Esophagus squamous epithelium (tissue), 5 donors: Measurements from ENCODE around the gene HP1BP3. TPM values are rescaled to one million over a fixed set of nuclear protein-coding genes. Genes with fewer than 3 reads are reported as not detected.
A peak's percentile ranks its signal among the peaks of the same experiment; 100 is the strongest.

Source experiments
- DNase-seq: peaks from one replicate; lab custom pipeline; 2025; lab: John Stamatoyannopoulos, UW
- H3K27ac ChIP-seq, 4 donors: fragments of 200-600 bp; sonication (generic); one replicate each; pipeline ENCODE4 v1.5.1; 2016 to 2019; ENCODE audit warnings: mild to moderate bottlenecking in 1 of 4
- H3K27me3 ChIP-seq, 4 donors: fragments of 200-600 bp; sonication (generic); 1 replicate in 3 of 4; 2 replicates in 1 of 4; pipeline versions ENCODE4 v1.5.1 to v1.6.0; 2017 to 2021; ENCODE audit warnings: antibody characterized with exemption in 1 of 4
- H3K36me3 ChIP-seq, 3 donors: fragments of 200-600 bp; sonication (generic); one replicate each; pipeline ENCODE4 v1.5.1; 2016 to 2019
- H3K4me1 ChIP-seq, 3 donors: fragments of 200-600 bp; sonication (generic); one replicate each; pipeline ENCODE4 v1.5.1; 2017 to 2019
- H3K4me3 ChIP-seq, 4 donors: fragments of 200-600 bp; sonication (generic); 1 replicate in 3 of 4; 2 replicates in 1 of 4; pipeline ENCODE4 v1.5.1; 2016 to 2019; ENCODE audit warnings: mild to moderate bottlenecking in 2 of 4, moderate library complexity in 1 of 4
- H3K9me3 ChIP-seq, 3 donors: fragments of 200-600 bp; sonication (generic); one replicate each; pipeline ENCODE4 v1.5.1; 2016 to 2019
- POLR2A ChIP-seq, 4 donors: fragments of 450-650 bp; IDR thresholded peaks; one replicate each; pipeline ENCODE4 v1.6.1; 2017; ENCODE audit warnings: antibody characterized with exemption in 4 of 4, mild to moderate bottlenecking in 4 of 4, moderate library complexity in 3 of 4
- WGBS, 2 donors: methylation state at CpG; one replicate each; pipeline ENCODE4 v1.1.5; 2018; 5-methylcytosine and 5-hydroxymethylcytosine counted together
- intact Hi-C: fragments of 100-400 bp; cut with DNase I; formaldehyde crosslinking; loops from one replicate; pipeline ENCODE4 v1.15.0; 2022
- total RNA-seq, 4 donors: library from RNA; depleted of rRNA; stranded (reverse); fragments of >200 nt; gene quantifications; one replicate each; pipeline ENCODE4 v1.1.0, GENCODE V29; 2016
- TF ChIP-seq, protein P1 (sequence below), 6 experiments: fragments of 450-650 bp in 4 of 6; fragments of 200-600 bp in 2 of 6; sonication (generic) in 2 of 6; IDR thresholded peaks; one replicate each; pipeline ENCODE4 v1.5.1; 2016 to 2019; ENCODE audit warnings: antibody characterized with exemption in 6 of 6, mild to moderate bottlenecking in 4 of 6, moderate library complexity in 4 of 6
- donor health status: DM: yes; HTN: yes; CAD: no.

The HP1BP3 gene
- total RNA-seq, 4 donors from 2014 or later, result 81.4 to 225 (median 140) TPM

DNA sequence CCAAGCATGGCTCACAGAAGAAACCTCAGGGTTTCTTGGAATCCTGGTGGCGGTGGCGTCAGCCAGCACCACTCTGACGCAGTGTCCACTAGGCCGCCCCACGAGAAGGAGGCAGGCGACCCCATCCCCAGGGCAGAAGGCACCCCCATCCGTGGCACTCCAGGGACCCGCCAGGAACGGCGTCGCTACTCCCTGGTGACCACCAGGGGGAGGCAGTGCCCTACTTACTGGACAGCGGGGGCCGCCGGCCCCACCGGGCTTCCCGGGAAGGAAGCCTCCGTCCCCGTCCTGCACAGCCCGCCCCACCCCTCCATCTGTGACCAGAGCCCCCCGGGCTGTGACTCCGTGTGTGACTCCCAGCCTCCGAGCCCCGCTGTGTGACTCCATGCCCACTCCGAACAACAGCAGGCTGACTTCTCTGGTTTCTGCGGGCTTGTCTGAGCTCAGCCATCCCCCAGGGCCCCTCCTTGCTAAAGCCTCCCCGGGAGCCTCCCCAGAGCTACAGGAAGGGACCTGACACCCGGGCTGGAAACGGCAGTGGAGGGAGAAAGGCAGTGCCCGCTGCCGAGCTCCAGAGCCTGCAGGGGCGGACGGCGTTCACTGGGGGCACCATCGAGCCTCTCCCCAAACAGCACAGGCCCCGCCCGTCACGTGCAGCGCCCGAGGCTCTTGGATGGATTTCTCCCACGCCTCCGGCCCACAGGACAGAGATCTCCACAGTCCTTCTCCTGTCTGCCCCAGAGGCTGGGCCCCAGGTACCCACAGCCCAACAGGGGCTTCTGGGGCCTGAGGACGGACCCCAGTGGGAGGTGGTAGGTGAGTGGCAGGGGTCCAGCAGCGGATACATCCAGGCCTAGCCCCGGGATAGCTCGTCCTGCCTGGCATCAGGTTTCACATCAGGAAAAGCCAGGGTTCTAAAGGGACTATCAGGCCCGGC lies 90.4 kb downstream of the HP1BP3 start:
- no peaks in the 10 kb centered on the region for H3K27me3 ChIP-seq
- intact Hi-C loops, result loop anchor here (5.0 kb wide), 1 partner anchor 496 kb away; no protein-coding TSS in a partner anchor
- H3K27ac ChIP-seq, result peak overlapping the region; percentile 67 to 90 (median 82)
- 0 to 11% methylated on average over 4 to 15 of the region's 46 CpGs for WGBS, 2 donors
- peak; percentile 33 for DNase-seq
- no peaks in the 10 kb centered on the region for H3K9me3 ChIP-seq
- no peaks in the 10 kb centered on the region for H3K36me3 ChIP-seq
- H3K4me3 ChIP-seq, result peak overlapping the region; percentile 44 to 82 (median 60)
- TF ChIP-seq, protein P1, sequence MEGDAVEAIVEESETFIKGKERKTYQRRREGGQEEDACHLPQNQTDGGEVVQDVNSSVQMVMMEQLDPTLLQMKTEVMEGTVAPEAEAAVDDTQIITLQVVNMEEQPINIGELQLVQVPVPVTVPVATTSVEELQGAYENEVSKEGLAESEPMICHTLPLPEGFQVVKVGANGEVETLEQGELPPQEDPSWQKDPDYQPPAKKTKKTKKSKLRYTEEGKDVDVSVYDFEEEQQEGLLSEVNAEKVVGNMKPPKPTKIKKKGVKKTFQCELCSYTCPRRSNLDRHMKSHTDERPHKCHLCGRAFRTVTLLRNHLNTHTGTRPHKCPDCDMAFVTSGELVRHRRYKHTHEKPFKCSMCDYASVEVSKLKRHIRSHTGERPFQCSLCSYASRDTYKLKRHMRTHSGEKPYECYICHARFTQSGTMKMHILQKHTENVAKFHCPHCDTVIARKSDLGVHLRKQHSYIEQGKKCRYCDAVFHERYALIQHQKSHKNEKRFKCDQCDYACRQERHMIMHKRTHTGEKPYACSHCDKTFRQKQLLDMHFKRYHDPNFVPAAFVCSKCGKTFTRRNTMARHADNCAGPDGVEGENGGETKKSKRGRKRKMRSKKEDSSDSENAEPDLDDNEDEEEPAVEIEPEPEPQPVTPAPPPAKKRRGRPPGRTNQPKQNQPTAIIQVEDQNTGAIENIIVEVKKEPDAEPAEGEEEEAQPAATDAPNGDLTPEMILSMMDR (IDR thresholded peaks at IDR 0.05), result peak; percentile 79 to 90 (median 86)
- TF ChIP-seq POLR2A (IDR thresholded peaks at IDR 0.05), result no peak
- H3K4me1 ChIP-seq, result peaks cover 4 to 18% (median 12%) of the 10 kb centered on the region in 3 donors

DNA sequence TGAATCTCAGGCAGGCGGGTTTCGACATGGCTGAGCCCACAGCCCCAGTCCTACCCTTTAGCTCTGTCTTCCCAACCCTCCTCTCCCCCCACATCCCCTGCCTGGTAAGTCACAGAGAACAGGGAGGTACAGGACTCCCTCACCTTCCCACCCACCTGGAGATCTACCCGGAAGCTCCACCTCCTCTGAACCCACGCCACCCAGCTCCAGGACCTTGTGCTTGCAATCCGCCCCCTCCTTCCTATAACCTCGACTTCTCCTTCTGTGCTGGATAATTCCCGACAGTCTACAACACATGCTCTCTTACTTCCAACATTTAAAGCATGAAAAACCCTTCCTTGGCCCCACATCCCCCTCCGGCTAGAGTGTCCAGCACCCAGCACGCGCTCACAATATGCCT lies 91.6 kb downstream of the HP1BP3 start:
- TF ChIP-seq, protein P1 (IDR thresholded peaks at IDR 0.05), result no peak
- TF ChIP-seq POLR2A (IDR thresholded peaks at IDR 0.05), result no peak
- Histone ChIP-seq H3K9me3 (no peaks in the 10 kb centered on the region), H3K4me3 (no peak overlapping the region), H3K4me1 (peaks cover 4 to 18% (median 12%) of the 10 kb centered on the region in 3 donors), H3K27ac (no peak overlapping the region), H3K36me3 (no peaks in the 10 kb centered on the region), H3K27me3 (no peaks in the 10 kb centered on the region)
- 76 to 78% methylated on average over 7 to 8 of the region's 10 CpGs for WGBS, 2 donors
- DNase-seq, result no peak
- intact Hi-C loops, result loop anchor here (5.0 kb wide), 1 partner anchor 497 kb away; no protein-coding TSS in a partner anchor

DNA sequence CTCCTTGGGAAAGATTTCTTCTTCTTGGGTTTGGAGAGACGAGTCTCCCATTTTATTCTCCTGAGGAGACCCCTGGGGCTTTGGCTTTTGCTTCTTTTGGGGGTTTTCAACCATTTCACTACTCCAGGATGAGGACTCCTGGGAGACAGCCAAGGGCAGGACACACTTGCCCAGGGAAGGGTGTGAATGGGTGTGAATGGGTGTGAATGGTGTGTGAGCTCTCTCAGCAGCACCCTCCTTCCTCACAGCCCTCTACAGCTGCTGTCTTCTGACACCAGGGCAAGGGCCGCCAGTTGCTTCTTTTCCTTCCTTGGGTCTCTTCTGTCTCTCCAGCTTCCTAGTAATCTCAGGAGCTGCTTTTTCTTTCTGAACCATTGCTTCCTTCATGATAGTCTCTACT lies 93.5 kb downstream of the HP1BP3 start:
- intact Hi-C loops, result no loop called here
- no peaks in the 10 kb centered on the region for H3K9me3 ChIP-seq
- 72 to 94% methylated on average over 2 of the region's 2 CpGs for WGBS, 2 donors
- peaks cover 4 to 18% (median 12%) of the 10 kb centered on the region in 3 donors for H3K4me1 ChIP-seq
- H3K27me3 ChIP-seq, result no peaks in the 10 kb centered on the region
- H3K36me3 ChIP-seq, result no peaks in the 10 kb centered on the region
- DNase-seq, result no peak
- H3K27ac ChIP-seq, result no peak overlapping the region
- TF ChIP-seq, protein P1 (IDR thresholded peaks at IDR 0.05), result no peak
- no peak for TF ChIP-seq POLR2A (IDR thresholded peaks at IDR 0.05)
- H3K4me3 ChIP-seq, result no peak overlapping the region

Other genes with a start within 250 kb of the HP1BP3 start
- under 1 TPM in 3 of 4 donors, not detected in 1; 0.11 to 0.19 (median 0.13) TPM for gene FAM43B, start 234.7 kb downstream of the HP1BP3 start, total RNA-seq
- gene CDA, start 198.2 kb downstream of the HP1BP3 start, total RNA-seq, result 10 to 100 TPM in 3 of 4 donors, 1 to 10 TPM in 1; 9.7 to 53.7 (median 45.9) TPM
- gene PINK1, start 153.8 kb downstream of the HP1BP3 start, total RNA-seq, result 100 to 1,000 TPM in 1 of 4 donors, 10 to 100 TPM in 3; 55.0 to 110 (median 77.1) TPM
- gene DDOST, start 125.9 kb downstream of the HP1BP3 start, total RNA-seq, result 100 to 1,000 TPM; 106 to 183 (median 127) TPM
- gene KIF17, start 69.3 kb downstream of the HP1BP3 start, total RNA-seq, result 1 to 10 TPM in 1 of 4 donors, under 1 TPM in 2, not detected in 1; 0.57 to 1.9 (median 0.85) TPM
- gene SH2D5, start 54.6 kb downstream of the HP1BP3 start, total RNA-seq, result 1 to 10 TPM in 1 of 4 donors, under 1 TPM in 2, not detected in 1; 0.57 to 1.1 (median 0.79) TPM